Measurements from ENCODE around the gene FNDC3B. TPM values are rescaled to one million over a fixed set of nuclear protein-coding genes. Genes with fewer than 3 reads are reported as not detected.

The FNDC3B gene
- total RNA-seq, 1 donor from 2014 or later: 71.8 TPM

GRCh38 chr3:172186607-172187006 is 147.2 kb downstream of the FNDC3B start:
- no peak for DNase-seq (ENCODE audit: low read depth in 2 of 2)

- DNase-seq (ENCODE audit: low read depth in 2 of 2): no peak
Measured at GRCh38 chr3:172187511-172187910, 148.1 kb downstream of the FNDC3B start.

- no peak for DNase-seq (ENCODE audit: low read depth in 2 of 2)
Measured at GRCh38 chr3:172188511-172188910, 149.1 kb downstream of the FNDC3B start.

- DNase-seq (ENCODE audit: low read depth in 2 of 2): no peak
Measured at GRCh38 chr3:172189213-172189612, 149.8 kb downstream of the FNDC3B start.

GRCh38 chr3:172189987-172190603 is 150.7 kb downstream of the FNDC3B start:
- DNase-seq (ENCODE audit: low read depth in 2 of 2): no peak

GRCh38 chr3:172190980-172191379 is 151.6 kb downstream of the FNDC3B start:
- no peak for DNase-seq (ENCODE audit: low read depth in 2 of 2)

- no peak for DNase-seq (ENCODE audit: low read depth in 2 of 2)
Measured at GRCh38 chr3:172191629-172192028, 152.3 kb downstream of the FNDC3B start.

- no peak for DNase-seq (ENCODE audit: low read depth in 2 of 2)
Measured at GRCh38 chr3:172192830-172193415, 153.5 kb downstream of the FNDC3B start.

GRCh38 chr3:172193436-172193835 is 154.1 kb downstream of the FNDC3B start:
- DNase-seq (ENCODE audit: low read depth in 2 of 2): no peak

- DNase-seq (ENCODE audit: low read depth in 2 of 2): peak in 1 of 2 donors; percentile 49
Measured at GRCh38 chr3:172194702-172195406, 155.5 kb downstream of the FNDC3B start.

GRCh38 chr3:172195407-172195754 is 156.0 kb downstream of the FNDC3B start:
- DNase-seq (ENCODE audit: low read depth in 2 of 2): no peak

- no peak for DNase-seq (ENCODE audit: low read depth in 2 of 2)
Measured at GRCh38 chr3:172197344-172197743, 158.0 kb downstream of the FNDC3B start.

- no peak for DNase-seq (ENCODE audit: low read depth in 2 of 2)
Measured at GRCh38 chr3:172198428-172198827, 159.1 kb downstream of the FNDC3B start.

- no peak for DNase-seq (ENCODE audit: low read depth in 2 of 2)
Measured at GRCh38 chr3:172199850-172200369, 160.5 kb downstream of the FNDC3B start.

- peak; percentile 89 to 92 for DNase-seq (ENCODE audit: low read depth in 2 of 2)
Measured at GRCh38 chr3:172201136-172201869, 161.9 kb downstream of the FNDC3B start.

GRCh38 chr3:172201870-172202236 is 162.5 kb downstream of the FNDC3B start:
- DNase-seq (ENCODE audit: low read depth in 2 of 2): peak in 1 of 2 donors; percentile 36

- no peak for DNase-seq (ENCODE audit: low read depth in 2 of 2)
Measured at GRCh38 chr3:172202797-172203196, 163.4 kb downstream of the FNDC3B start.

GRCh38 chr3:172203522-172204258 is 164.3 kb downstream of the FNDC3B start:
- DNase-seq (ENCODE audit: low read depth in 2 of 2): no peak

- no peak for DNase-seq (ENCODE audit: low read depth in 2 of 2)
Measured at GRCh38 chr3:172204716-172205115, 165.3 kb downstream of the FNDC3B start.

- DNase-seq (ENCODE audit: low read depth in 2 of 2): peak in 1 of 2 donors; percentile 41
Measured at GRCh38 chr3:172208586-172209332, 169.4 kb downstream of the FNDC3B start.

All from dermis microvascular lymphatic vessel endothelial cell (primary cell).